Naive B cell (primary cell): ENCODE results near the gene MKNK1. TPM values are rescaled to one million over a fixed set of nuclear protein-coding genes. Genes with fewer than 3 reads are reported as not detected.
A peak's percentile ranks its signal among the peaks of the same experiment; 100 is the strongest.

Experiments
- ATAC-seq, 2 donors: fragments of 150-1000 bp; cut with Tn5 transposase; 2 replicates each; pipeline ENCODE4 v1.10.0; 2021; ENCODE audit warnings: low read depth in 2 of 2, mild to moderate bottlenecking in 2 of 2, moderate library complexity in 2 of 2
- DNase-seq: peaks from one replicate; pipeline ENCODE4 v3.0.0; 2022
- H3K27ac Mint-ChIP-seq, 6 donors: one replicate each; pipeline ENCODE4 v1.8.0; 2020 to 2022; ENCODE audit warnings: mild to moderate bottlenecking in 6 of 6, mixed read lengths in 6 of 6, moderate library complexity in 5 of 6, inconsistent platforms in 2 of 6
- H3K27me3 Mint-ChIP-seq, 3 donors: one replicate each; pipeline ENCODE4 v1.8.0; 2021 to 2022; ENCODE audit warnings: mixed read lengths in 3 of 3, mild to moderate bottlenecking in 1 of 3
- H3K36me3 Mint-ChIP-seq, 2 donors: one replicate each; pipeline ENCODE4 v1.8.0; 2020 to 2022; ENCODE audit warnings: mixed read lengths in 2 of 2, inconsistent platforms in 1 of 2, mild to moderate bottlenecking in 1 of 2
- H3K4me1 Mint-ChIP-seq, 3 donors: one replicate each; pipeline ENCODE4 v1.8.0; 2020 to 2022; ENCODE audit warnings: mixed read lengths in 3 of 3, inconsistent platforms in 1 of 3, mild to moderate bottlenecking in 1 of 3, moderate library complexity in 1 of 3
- H3K4me3 Mint-ChIP-seq, 8 donors: one replicate each; pipeline ENCODE4 v1.8.0; 2020 to 2022; ENCODE audit warnings: mild to moderate bottlenecking in 8 of 8, mixed read lengths in 8 of 8, moderate library complexity in 8 of 8, inconsistent platforms in 2 of 8
- H3K9me3 Mint-ChIP-seq, 7 donors: one replicate each; pipeline ENCODE4 v1.8.0; 2020 to 2022; ENCODE audit warnings: mixed read lengths in 7 of 7, mild to moderate bottlenecking in 5 of 7, inconsistent platforms in 2 of 7, moderate library complexity in 1 of 7
- polyA plus RNA-seq, 6 donors: library from polyadenylated mRNA; unstranded; fragments of 300-500 nt; fragmentation: Illumina TruSeq; gene quantifications; one replicate each; pipeline ENCODE4 v1.2.3, GENCODE V29; 2021; ENCODE audit warnings: low read depth in 6 of 6

Gene MKNK1
- polyA plus RNA-seq, 6 donors from 2014 or later = 14.2 to 23.8 (median 18.6) TPM

DNA sequence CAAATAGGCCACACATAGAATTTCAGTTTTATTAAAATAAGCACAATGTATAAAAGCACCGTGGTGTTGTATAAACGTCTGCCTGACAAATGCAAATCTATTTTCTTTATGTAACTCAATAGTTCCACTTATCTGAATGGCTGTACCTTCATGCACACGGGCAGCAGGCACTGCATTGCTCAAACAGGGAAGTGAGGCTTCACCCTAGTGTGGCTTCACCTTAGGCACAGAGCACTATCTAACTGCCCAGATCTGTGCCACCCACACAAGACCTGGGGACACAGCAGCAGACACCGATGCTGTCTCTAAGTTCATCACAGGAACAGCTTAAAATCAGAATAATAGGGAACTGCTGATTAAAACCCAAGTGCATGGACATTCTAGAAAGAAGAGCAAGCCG is 46.7 kb downstream of the MKNK1 start:
- Mint-ChIP-seq H3K27me3 (peaks cover 0 to 6% (median 0%) of the 10 kb centered on the region in 3 donors), H3K4me1 (no peaks in the 10 kb centered on the region), H3K9me3 (no peaks in the 10 kb centered on the region)

DNA sequence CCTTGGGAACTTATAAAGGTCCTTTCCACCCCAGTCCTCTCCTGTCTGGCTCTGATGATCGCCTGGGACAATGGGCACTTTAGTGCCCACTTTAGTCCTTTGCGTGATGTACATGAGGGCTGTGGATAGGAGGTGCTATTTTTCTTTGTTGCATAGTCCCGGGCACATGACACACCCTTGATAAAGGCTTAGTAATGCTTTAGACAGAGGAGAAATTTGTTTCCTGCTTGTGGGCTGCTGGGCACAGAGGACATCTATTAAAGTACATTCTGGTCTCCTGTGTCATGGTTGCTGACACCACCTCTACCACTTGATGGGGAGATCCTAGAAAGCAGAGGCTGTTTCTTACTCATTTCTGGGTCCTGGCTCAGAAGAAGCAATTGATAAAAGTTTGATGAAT is 47.2 kb downstream of the MKNK1 start:
- H3K4me3 Mint-ChIP-seq = no peak overlapping the region
- DNase-seq = no peak
- H3K4me1 Mint-ChIP-seq = no peaks in the 10 kb centered on the region
- H3K27ac Mint-ChIP-seq = peak overlapping the region in 1 of 6 donors; percentile 86
- H3K36me3 Mint-ChIP-seq = peaks cover 7 to 8% of the 10 kb centered on the region in 2 donors
- no peak for ATAC-seq
- no peaks in the 10 kb centered on the region for H3K9me3 Mint-ChIP-seq
- H3K27me3 Mint-ChIP-seq = peaks cover 0 to 11% (median 2%) of the 10 kb centered on the region in 3 donors

More for the DNA sequence above, 46.7 kb downstream of the MKNK1 start:
- ATAC-seq (no peak), DNase-seq (no peak)
- no peak overlapping the region for H3K4me3 Mint-ChIP-seq
- H3K27ac Mint-ChIP-seq = peak overlapping the region in 1 of 6 donors; percentile 2
- peaks cover 7 to 8% of the 10 kb centered on the region in 2 donors for H3K36me3 Mint-ChIP-seq

DNA sequence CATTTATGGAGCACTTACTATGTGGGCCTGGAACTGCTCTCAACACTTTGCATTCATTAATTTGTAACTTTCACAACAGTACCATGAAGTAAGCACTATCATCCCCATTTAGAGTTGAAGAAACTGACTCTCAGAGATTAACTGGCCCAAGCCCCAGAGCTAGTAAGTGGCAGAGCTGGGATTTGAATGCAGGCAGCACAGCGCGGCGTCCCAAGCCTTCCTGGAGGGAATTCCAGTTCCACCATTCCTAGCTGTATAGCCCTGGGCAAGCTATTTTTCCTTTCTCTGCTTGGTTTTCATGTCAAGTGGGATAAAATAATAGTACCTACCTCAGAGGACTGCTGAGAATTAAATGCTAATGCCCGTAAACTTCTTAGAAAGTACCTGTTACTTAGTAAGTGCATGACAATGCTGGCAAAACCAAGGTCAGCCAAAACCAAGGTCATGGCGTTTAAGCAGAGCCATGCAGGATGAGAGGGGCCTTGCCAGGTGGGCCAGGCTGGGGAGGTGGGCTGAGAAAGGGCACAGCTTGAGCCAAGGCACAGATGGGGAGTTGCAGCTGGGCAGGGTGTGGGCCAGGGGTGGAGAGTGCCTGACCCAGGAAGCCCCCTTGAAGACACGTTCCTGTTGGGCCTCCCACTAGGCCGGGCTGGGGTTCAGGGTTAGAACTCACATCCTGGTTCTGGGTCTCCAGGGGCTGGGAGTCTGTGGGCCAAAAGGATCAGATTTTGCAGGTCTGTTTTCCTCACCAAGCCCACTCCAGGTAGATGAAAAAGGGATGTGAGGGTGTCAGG is 48.0 kb downstream of the MKNK1 start:
- no peaks in the 10 kb centered on the region for H3K4me1 Mint-ChIP-seq
- H3K27ac Mint-ChIP-seq = peak overlapping the region in 1 of 6 donors; percentile 15
- ATAC-seq (no peak), DNase-seq (no peak)
- peaks cover 7 to 8% of the 10 kb centered on the region in 2 donors for H3K36me3 Mint-ChIP-seq
- H3K9me3 Mint-ChIP-seq = no peaks in the 10 kb centered on the region
- no peak overlapping the region for H3K4me3 Mint-ChIP-seq
- H3K27me3 Mint-ChIP-seq = peaks cover 0 to 19% (median 10%) of the 10 kb centered on the region in 3 donors

DNA sequence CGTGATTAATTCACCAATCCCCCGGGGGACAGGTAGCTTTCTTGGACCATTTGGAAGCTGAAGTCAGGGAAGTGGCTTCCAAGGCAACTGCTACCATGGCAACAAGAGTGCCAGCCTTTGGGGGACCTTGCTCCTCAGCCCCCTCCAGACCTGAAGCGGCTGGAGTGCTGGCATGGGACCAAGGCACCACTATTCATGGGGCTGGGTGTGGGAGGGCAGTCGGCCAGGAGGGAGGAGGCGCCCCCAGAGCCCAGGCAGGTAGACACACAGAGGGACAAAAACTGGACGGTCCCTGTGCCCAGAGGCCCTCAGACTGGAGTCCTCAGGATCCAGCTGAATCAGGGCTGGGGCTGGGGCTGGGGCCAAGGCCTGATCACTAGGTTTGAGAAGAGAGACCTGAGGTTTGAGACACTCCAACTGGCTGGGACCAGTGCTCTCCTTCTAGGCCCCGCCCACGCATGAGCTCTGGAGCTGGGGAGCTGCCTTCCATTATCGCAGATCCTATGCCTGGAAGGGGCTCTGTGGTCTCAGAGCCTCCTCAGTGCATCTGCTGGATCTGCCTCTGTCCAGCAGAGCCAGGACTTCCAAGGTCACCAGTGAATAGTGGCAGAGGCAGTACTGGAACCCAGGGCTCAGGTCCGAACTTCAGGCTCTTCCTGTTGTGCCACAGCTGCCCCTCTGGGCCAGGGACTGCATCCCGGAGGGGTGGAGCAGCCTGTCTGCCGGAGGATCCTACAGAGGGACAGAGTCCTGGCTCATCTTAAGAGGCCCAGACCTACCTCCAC is 49.3 kb downstream of the MKNK1 start:
- H3K27ac Mint-ChIP-seq = peak overlapping the region in 2 of 6 donors; percentile 48 to 52
- peaks cover 0 to 3% (median 0%) of the 10 kb centered on the region in 3 donors for H3K4me1 Mint-ChIP-seq
- H3K27me3 Mint-ChIP-seq = peaks cover 0 to 29% (median 18%) of the 10 kb centered on the region in 3 donors
- DNase-seq (no peak), ATAC-seq (no peak)
- no peaks in the 10 kb centered on the region for H3K9me3 Mint-ChIP-seq
- H3K4me3 Mint-ChIP-seq = no peak overlapping the region
- peaks cover 7 to 8% of the 10 kb centered on the region in 2 donors for H3K36me3 Mint-ChIP-seq

DNA sequence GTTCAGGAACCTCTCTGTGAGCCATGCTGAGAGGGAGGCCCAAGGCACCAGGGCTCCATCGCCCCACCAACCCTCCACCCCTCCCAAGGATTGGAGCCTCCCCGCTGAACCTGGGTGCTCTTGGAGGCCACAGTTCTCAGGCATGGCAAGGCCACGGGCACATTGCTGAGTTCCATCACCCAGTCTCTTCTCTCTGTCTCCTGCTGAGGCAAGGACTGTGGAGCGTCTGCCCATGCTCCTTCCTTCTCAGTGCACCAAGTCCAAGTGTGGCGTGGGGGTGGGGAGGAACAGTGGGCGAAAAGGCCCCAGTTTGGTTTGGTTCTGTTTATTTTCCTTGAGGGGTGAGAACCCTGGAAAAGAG is 49.9 kb downstream of the MKNK1 start:
- H3K27me3 Mint-ChIP-seq = peaks cover 6 to 34% (median 24%) of the 10 kb centered on the region in 3 donors
- H3K4me3 Mint-ChIP-seq = no peak overlapping the region
- H3K9me3 Mint-ChIP-seq = no peaks in the 10 kb centered on the region
- peaks cover 2 to 9% (median 4%) of the 10 kb centered on the region in 3 donors for H3K4me1 Mint-ChIP-seq
- DNase-seq (no peak), ATAC-seq (no peak)
- peaks cover 7 to 8% of the 10 kb centered on the region in 2 donors for H3K36me3 Mint-ChIP-seq
- H3K27ac Mint-ChIP-seq = peak overlapping the region in 3 of 6 donors; percentile 48 to 60 (median 52)

DNA sequence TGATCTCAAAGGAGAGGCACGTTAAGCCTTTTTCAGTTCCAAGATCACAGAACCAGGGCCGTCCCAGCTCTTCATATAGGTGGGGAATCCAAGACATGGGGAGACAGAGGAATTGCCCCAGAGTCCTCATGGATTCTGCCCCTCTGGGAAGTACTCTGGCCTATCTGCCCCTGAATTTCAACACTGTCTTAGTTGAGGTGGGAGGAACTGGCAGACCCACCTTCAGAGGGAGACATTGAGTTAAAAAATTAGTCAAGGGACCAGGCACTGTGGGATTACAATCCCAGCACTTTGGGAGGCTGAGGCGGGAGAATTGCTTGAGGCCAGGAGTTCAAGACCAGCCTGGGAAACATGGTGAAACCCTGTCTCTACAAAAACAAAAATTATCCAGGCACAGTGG is 50.6 kb downstream of the MKNK1 start:
- H3K4me1 Mint-ChIP-seq = peaks cover 3 to 10% (median 4%) of the 10 kb centered on the region in 3 donors
- DNase-seq = no peak
- no peaks in the 10 kb centered on the region for H3K9me3 Mint-ChIP-seq
- peaks cover 8 to 37% (median 26%) of the 10 kb centered on the region in 3 donors for H3K27me3 Mint-ChIP-seq
- ATAC-seq = no peak
- no peak overlapping the region for H3K27ac Mint-ChIP-seq
- H3K4me3 Mint-ChIP-seq = no peak overlapping the region
- H3K36me3 Mint-ChIP-seq = peaks cover 7 to 8% of the 10 kb centered on the region in 2 donors

DNA sequence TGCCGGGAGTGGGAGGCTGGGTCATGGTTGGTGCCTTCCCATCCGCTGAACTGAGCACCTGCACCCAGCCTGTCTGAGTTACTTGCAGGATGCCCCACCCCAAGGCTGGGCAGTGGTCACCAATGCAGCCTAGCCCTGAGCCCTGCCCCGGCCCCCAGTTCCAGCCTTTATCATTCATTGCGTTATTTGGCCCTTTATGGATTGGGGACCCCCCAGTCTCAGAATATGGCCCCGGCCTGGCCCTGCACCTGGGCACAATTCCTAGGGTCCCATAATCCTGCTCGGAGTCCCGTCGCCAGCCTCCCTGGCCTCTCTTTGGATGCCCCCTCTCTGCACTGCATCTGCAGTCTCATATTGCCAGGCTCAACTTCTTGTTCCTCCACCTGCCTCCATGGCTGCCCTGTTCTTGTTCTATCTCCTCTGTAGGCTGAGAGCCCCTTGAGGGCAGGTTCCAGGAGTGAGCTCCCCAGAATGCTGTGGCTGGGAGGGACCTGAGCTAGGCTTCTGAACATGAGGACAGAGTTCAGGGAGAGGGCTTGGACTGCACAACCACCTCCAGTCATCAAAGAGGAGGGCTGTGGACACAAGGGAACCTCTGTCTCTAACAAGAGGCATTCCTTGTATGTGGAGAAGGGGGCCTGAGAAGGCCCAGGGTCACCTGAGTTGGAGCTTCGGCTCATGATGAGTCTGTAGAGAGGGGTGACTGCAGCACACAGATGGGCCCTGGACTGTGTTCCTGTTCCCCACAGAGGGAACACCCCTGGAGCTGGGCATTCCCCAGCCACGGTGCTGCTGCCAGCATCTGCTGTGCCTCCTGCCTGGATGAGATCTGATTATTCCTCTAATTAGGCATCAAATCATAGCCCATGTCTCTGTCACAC is 51.5 kb downstream of the MKNK1 start:
- Mint-ChIP-seq H3K27me3 (peaks cover 13 to 42% (median 26%) of the 10 kb centered on the region in 3 donors), H3K27ac (peak overlapping the region in 1 of 6 donors; percentile 75)
- ATAC-seq = no peak

DNA sequence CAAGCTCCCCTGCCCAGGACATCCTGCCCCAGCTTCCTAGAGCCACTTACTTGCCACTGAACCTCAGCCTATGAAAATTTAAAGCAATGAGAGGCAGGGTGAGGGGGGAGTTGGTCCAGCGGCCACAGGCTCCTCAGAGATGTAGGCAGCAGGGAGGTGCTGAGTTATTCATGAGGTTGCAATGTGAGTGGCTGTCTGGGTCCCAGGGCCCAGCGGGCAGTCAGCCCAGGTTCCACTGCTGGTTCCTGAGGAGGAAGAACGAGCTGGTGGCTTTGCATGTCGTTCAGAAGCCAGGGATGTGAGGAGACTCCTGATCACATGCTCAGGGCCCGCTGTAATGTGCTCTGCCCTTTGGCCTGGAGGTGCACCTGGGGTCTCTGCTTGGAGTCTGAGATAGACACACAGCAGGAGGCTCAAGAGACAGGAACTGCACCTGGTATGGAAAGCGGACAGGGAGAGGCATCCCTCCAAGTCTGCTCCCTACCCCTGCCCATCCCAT is 52.4 kb downstream of the MKNK1 start, which contains the start of gene KNCN:
Gene KNCN, minus strand, starts transcription at position 51 of the 499 bp plus-strand sequence. CDS start 432 bp downstream, outside the sequence.
- Mint-ChIP-seq H3K9me3 (no peaks in the 10 kb centered on the region), H3K4me3 (no peak within 1 kb of the TSS), H3K27ac (no peak within 1 kb of the TSS), H3K4me1 (peaks cover 3 to 13% (median 4%) of the 10 kb centered on the region in 3 donors), H3K27me3 (peaks cover 19 to 52% (median 35%) of the 10 kb centered on the region in 3 donors), H3K36me3 (no peaks in the 10 kb centered on the region)
- ATAC-seq (no peak), DNase-seq (no peak)

More for the DNA sequence above, 51.5 kb downstream of the MKNK1 start:
- Mint-ChIP-seq H3K9me3 (no peaks in the 10 kb centered on the region), H3K4me3 (peak overlapping the region in 1 of 8 donors; percentile 61), H3K4me1 (peaks cover 3 to 10% (median 4%) of the 10 kb centered on the region in 3 donors), H3K36me3 (peaks cover 1 to 3% of the 10 kb centered on the region in 2 donors)
- no peak for DNase-seq

DNA sequence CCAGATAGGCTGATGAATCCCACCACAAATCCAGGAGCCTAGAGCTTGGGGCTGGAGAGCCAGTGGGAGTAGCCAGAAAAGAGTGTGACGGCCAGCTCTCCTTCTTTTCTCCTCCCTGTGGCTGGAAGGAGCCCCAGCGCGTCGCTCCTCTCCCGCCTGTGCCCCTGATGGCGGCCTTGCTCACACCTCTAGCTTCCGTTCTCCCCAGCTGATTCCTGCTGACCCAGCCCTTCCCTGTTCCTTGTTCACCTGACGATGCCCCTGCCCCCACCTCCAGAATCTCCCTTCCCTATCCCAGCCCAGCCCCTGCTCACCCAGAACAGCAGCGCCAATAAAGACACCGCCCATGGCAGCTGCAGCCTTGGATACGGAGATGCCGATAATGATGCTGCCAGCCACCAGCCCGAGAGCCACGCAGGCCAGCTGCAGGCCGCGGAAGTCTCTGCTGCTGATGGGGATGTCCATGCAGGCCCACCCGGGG is 53.3 kb downstream of the MKNK1 start:
- peaks cover 26 to 60% (median 43%) of the 10 kb centered on the region in 3 donors for H3K27me3 Mint-ChIP-seq
- no peaks in the 10 kb centered on the region for H3K36me3 Mint-ChIP-seq
- DNase-seq = no peak
- H3K27ac Mint-ChIP-seq = no peak overlapping the region
- H3K4me1 Mint-ChIP-seq = peaks cover 3 to 17% (median 4%) of the 10 kb centered on the region in 3 donors
- no peak for ATAC-seq
- no peak overlapping the region for H3K4me3 Mint-ChIP-seq
- H3K9me3 Mint-ChIP-seq = no peaks in the 10 kb centered on the region

DNA sequence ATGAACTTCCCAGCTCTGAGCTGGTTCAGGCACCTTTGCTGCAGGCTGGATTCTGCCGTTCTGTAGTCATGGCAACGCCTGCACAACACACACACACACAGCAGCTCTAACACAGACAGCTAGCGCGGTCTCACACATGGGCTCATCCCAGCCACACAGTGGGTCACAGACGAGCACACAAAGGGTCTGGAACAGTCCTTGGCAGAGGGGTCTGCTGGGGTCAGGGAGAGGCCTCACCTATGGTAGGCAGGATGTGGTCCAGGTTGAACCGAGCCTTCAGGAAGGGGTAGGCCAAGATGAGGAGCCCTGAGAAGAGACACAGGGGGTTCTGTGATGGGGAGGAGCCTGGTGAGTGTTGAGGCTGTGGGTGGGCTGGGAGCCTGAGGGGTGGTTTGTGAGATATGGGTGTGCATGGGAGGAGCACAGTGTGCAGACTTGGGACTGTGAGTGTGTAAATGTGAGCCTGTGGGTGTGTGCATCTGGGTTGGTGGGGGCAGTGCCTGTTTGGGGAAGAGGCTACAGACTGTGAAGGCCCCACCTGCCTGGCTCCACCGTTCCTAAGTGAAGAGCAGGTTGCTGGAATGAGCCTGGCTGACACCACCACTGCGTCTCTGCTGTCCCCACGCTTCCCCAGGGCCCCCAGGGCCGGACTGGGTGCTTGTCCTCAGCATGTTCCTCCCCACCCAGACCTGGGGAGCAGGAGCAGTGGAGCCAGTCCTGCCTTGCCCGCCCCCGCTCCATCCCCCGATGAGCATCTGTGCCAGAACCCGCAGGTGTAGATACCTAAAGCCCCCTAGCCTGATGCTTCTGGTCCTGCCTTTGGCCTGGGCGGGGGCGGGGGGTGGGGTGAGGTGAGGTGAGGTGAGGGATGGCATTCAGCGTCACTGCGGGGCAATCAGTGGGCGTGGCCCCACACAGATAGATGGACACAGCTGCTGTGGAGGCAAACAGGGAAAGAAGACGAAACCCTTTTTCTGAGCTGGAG is 54.1 kb downstream of the MKNK1 start:
- H3K4me3 Mint-ChIP-seq = no peak overlapping the region

DNA sequence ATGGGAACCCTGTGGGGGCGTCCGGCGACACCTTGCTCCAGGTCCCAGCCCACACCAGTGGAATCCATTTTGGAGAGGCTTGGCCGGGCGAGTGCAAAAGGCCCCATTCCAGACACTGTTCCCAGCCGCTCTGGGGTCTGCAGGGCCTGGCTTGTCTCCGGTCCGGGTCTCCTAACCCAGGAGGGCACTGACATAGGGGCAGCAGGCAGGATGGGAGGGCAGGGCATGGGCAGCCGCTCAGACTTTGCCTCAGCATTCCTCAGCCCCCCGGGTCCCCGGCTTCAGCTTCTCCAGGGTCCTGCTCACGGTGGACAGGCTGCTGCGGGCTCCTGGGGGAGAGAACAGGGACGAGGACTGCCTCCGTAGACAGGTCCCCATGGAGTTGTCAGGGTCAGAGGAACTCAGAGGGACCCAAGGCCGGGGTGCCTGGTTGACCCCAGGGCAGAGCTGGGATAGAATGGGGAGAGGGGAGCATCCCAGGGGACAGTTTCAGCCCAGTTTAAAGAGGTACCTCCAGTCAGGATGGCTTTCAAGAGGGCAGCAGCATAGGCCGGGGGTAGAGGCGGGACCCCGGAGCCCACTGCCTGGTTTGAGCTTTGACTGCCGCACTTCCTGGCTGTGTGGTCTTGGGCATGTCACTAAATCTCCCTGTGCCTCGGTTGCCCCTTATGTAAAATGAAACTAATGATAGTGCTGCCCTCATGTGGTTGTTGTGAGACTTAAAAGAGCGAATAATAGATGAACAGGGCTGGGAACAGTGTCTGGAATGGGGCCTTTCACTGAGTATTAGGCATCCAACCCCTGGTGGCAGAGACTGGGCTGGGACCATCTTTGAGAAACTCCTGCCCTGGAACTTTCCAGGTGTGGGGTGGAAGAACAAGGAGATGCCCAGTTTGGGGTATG is 56.3 kb downstream of the MKNK1 start:
- Mint-ChIP-seq H3K27ac (no peak overlapping the region), H3K9me3 (no peaks in the 10 kb centered on the region), H3K4me3 (no peak overlapping the region), H3K27me3 (peaks cover 41 to 88% (median 74%) of the 10 kb centered on the region in 3 donors), H3K36me3 (no peaks in the 10 kb centered on the region), H3K4me1 (peaks cover 9 to 17% (median 11%) of the 10 kb centered on the region in 3 donors)
- ATAC-seq (no peak), DNase-seq (no peak)

More for the DNA sequence above, 54.1 kb downstream of the MKNK1 start:
- Mint-ChIP-seq H3K9me3 (no peaks in the 10 kb centered on the region), H3K36me3 (no peaks in the 10 kb centered on the region), H3K27ac (peak overlapping the region in 1 of 6 donors; percentile 26), H3K27me3 (peaks cover 31 to 68% (median 51%) of the 10 kb centered on the region in 3 donors), H3K4me1 (peaks cover 3 to 17% (median 7%) of the 10 kb centered on the region in 3 donors)
- peak; percentile 40 to 67 for ATAC-seq
- DNase-seq = no peak
